Osteocyte (in vitro differentiated cells): ENCODE results near the gene TBC1D5. TPM values are rescaled to one million over a fixed set of nuclear protein-coding genes. Genes with fewer than 3 reads are reported as not detected.
"Not testable (repeated sequence)": the region's sequence is repeated elsewhere in the genome, so short reads cannot be mapped to it uniquely, and the experiment has no call there.

Experiments used
- DNase-seq: peaks from one replicate; pipeline ENCODE4 v3.0.0; 2021; ENCODE audit warnings: mixed read lengths; ENCODE audit not compliant: unreplicated experiment; ENCODE audit errors: extremely low spot score
- H3K27ac Mint-ChIP-seq: one replicate; pipeline ENCODE4 v1.8.0; 2021; ENCODE audit warnings: mild to moderate bottlenecking, mixed read lengths; ENCODE audit not compliant: unreplicated experiment
- H3K27me3 Mint-ChIP-seq: one replicate; pipeline ENCODE4 v1.8.0; 2021; ENCODE audit warnings: mixed read lengths; ENCODE audit not compliant: unreplicated experiment
- H3K36me3 Mint-ChIP-seq: one replicate; pipeline ENCODE4 v1.8.0; 2021; ENCODE audit warnings: mixed read lengths; ENCODE audit not compliant: unreplicated experiment
- H3K4me1 Mint-ChIP-seq: one replicate; pipeline ENCODE4 v1.8.0; 2021; ENCODE audit warnings: mixed read lengths; ENCODE audit not compliant: unreplicated experiment
- H3K4me3 Mint-ChIP-seq: one replicate; pipeline ENCODE4 v1.8.0; 2021; ENCODE audit warnings: mild to moderate bottlenecking, moderate library complexity, mixed read lengths; ENCODE audit not compliant: unreplicated experiment
- H3K9me3 Mint-ChIP-seq: one replicate; pipeline ENCODE4 v1.8.0; 2021; ENCODE audit warnings: mixed read lengths; ENCODE audit not compliant: unreplicated experiment
- total RNA-seq: library from RNA; stranded (reverse); gene quantifications from 2 replicates; pipeline ENCODE4 v1.2.1, GENCODE V29; 2021
- TF ChIP-seq, protein P1 (sequence below): fragments of 200-600 bp; sonication (generic); IDR thresholded peaks from 2 replicates; pipeline ENCODE4 v1.5.0; 2021; ENCODE audit warnings: antibody characterized with exemption, mild to moderate bottlenecking, moderate library complexity

The TBC1D5 gene
- total RNA-seq, 1 donor from 2014 or later, result 69.2 TPM

- no peaks in the 10 kb centered on the region for H3K4me1 Mint-ChIP-seq
- no peak overlapping the region for H3K27ac Mint-ChIP-seq
- TF ChIP-seq, protein P1, sequence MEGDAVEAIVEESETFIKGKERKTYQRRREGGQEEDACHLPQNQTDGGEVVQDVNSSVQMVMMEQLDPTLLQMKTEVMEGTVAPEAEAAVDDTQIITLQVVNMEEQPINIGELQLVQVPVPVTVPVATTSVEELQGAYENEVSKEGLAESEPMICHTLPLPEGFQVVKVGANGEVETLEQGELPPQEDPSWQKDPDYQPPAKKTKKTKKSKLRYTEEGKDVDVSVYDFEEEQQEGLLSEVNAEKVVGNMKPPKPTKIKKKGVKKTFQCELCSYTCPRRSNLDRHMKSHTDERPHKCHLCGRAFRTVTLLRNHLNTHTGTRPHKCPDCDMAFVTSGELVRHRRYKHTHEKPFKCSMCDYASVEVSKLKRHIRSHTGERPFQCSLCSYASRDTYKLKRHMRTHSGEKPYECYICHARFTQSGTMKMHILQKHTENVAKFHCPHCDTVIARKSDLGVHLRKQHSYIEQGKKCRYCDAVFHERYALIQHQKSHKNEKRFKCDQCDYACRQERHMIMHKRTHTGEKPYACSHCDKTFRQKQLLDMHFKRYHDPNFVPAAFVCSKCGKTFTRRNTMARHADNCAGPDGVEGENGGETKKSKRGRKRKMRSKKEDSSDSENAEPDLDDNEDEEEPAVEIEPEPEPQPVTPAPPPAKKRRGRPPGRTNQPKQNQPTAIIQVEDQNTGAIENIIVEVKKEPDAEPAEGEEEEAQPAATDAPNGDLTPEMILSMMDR, result no peak
- no peak overlapping the region for H3K4me3 Mint-ChIP-seq
- no peaks in the 10 kb centered on the region for H3K9me3 Mint-ChIP-seq
- H3K27me3 Mint-ChIP-seq, result no peaks in the 10 kb centered on the region
- DNase-seq, result no peak
- H3K36me3 Mint-ChIP-seq, result peaks cover 12% of the 10 kb centered on the region
Measured at GRCh38 chr3:17401912-17402311, 340.5 kb downstream of the TBC1D5 start.

GRCh38 chr3:17399586-17399985 lies 342.8 kb downstream of the TBC1D5 start:
- Mint-ChIP-seq H3K27me3 (no peaks in the 10 kb centered on the region), H3K4me1 (no peaks in the 10 kb centered on the region), H3K36me3 (peaks cover 16% of the 10 kb centered on the region), H3K4me3 (no peak overlapping the region), H3K9me3 (no peaks in the 10 kb centered on the region), H3K27ac (no peak overlapping the region)
- TF ChIP-seq, protein P1, result no peak
- no peak for DNase-seq

- Mint-ChIP-seq H3K9me3 (no peaks in the 10 kb centered on the region), H3K4me1 (no peaks in the 10 kb centered on the region)
- TF ChIP-seq, protein P1, result no peak
Measured at GRCh38 chr3:17398959-17399551, 343.4 kb downstream of the TBC1D5 start.

DNA sequence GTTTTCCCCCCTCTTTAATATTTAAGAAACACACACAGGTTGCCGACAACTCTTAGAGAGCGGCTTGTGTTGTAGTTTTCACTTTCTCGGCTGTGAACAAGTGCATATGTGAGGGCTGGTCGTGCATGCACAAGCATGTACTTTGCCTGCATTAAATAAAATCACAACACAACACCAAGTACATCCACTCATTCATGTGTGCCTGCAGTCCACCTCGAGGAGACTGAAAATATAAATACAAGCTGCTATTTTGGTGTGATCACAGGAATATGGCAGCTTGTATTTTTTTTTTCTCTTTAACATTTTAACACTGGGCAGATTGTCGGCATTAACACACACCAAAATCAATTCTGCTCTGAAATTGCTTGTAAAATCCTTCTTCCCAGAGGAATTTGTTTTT lies 346.4 kb downstream of the TBC1D5 start:
- H3K36me3 Mint-ChIP-seq, result peaks cover 28% of the 10 kb centered on the region
- H3K27ac Mint-ChIP-seq, result no peak overlapping the region
- H3K27me3 Mint-ChIP-seq, result no peaks in the 10 kb centered on the region
- no peak for DNase-seq
- TF ChIP-seq, protein P1, result no peak
- no peaks in the 10 kb centered on the region for H3K4me1 Mint-ChIP-seq
- H3K9me3 Mint-ChIP-seq, result peaks cover 11% of the 10 kb centered on the region
- no peak overlapping the region for H3K4me3 Mint-ChIP-seq

More at GRCh38 chr3:17398959-17399551, 343.4 kb downstream of the TBC1D5 start:
- peaks cover 13% of the 10 kb centered on the region for H3K36me3 Mint-ChIP-seq
- H3K27me3 Mint-ChIP-seq, result no peaks in the 10 kb centered on the region
- H3K27ac Mint-ChIP-seq, result no peak overlapping the region
- no peak for DNase-seq
- H3K4me3 Mint-ChIP-seq, result no peak overlapping the region

- no peaks in the 10 kb centered on the region for H3K27me3 Mint-ChIP-seq
- no peak overlapping the region for H3K4me3 Mint-ChIP-seq
- H3K9me3 Mint-ChIP-seq, result peaks cover 11% of the 10 kb centered on the region
- no peaks in the 10 kb centered on the region for H3K4me1 Mint-ChIP-seq
- H3K36me3 Mint-ChIP-seq, result peaks cover 27% of the 10 kb centered on the region
- TF ChIP-seq, protein P1, result no peak
- H3K27ac Mint-ChIP-seq, result no peak overlapping the region
- no peak for DNase-seq
Measured at GRCh38 chr3:17394541-17395155, 347.8 kb downstream of the TBC1D5 start.

GRCh38 chr3:17392516-17392915 lies 349.9 kb downstream of the TBC1D5 start:
- peaks cover 11% of the 10 kb centered on the region for H3K9me3 Mint-ChIP-seq
- H3K4me1 Mint-ChIP-seq, H3K27ac Mint-ChIP-seq, DNase-seq, H3K4me3 Mint-ChIP-seq, H3K27me3 Mint-ChIP-seq: not testable (repeated sequence)
- peaks cover 31% of the 10 kb centered on the region for H3K36me3 Mint-ChIP-seq
